Endothelial cell of umbilical vein (primary cell): ENCODE data around the gene CORO2B. TPM values are rescaled to one million over a fixed set of nuclear protein-coding genes. Genes with fewer than 3 reads are reported as not detected.

Source experiments
- BruUV-seq: library from RNA; stranded (reverse); fragments of 400-500 nt; replicated peaks from 2 replicates; lab custom pipeline; 2021; lab: Mats Ljungman, UMichigan
- CTCF ChIA-PET: fragments of 300-600, 350-600 bp; sonication (Branson Sonifier 250); formaldehyde crosslinking; loops from one replicate; lab custom pipeline; 2021; ENCODE audit warnings: antibody characterized with exemption, inconsistent platforms; lab: Charles Lee
- POLR2A ChIA-PET: fragments of 300-600, 350-600 bp; sonication (Branson Sonifier 250); formaldehyde crosslinking; loops from one replicate; lab custom pipeline; 2021; ENCODE audit warnings: antibody characterized with exemption, inconsistent platforms; lab: Charles Lee
- DNase-seq: peaks from one replicate; pipeline ENCODE4 v3.0.0-alpha.2; 2011; ENCODE audit warnings: low read depth, low spot score
- FAIRE-seq: peaks from 2 replicates; lab custom pipeline; 2011; peaks lifted over from hg19 to GRCh38; lab: Jason Lieb, UNC
- H2AFZ ChIP-seq: 2 replicates; pipeline ENCODE4 v1.6.0; 2012; ENCODE audit warnings: low read depth, low read length, control low read depth, inconsistent platforms
- H3K27ac ChIP-seq: 2 replicates; pipeline ENCODE4 v1.5.1; 2011; ENCODE audit warnings: low read depth, mild to moderate bottlenecking, control low read depth, low read length, moderate library complexity; ENCODE audit not compliant: insufficient read depth
- H3K27me3 ChIP-seq, 2 experiments: 2 replicates each; pipeline versions ENCODE4 v1.6.0 to v1.6.1; 2011; ENCODE audit warnings: low read length in 2 of 2, mixed read lengths in 1 of 2; ENCODE audit not compliant: control insufficient read depth in 2 of 2, insufficient read depth in 2 of 2
- H3K36me3 ChIP-seq, 2 experiments: 2 replicates in 1 of 2; 3 replicates in 1 of 2; pipeline ENCODE4 v1.5.1; 2011; ENCODE audit warnings: low read length in 2 of 2, mild to moderate bottlenecking in 1 of 2, moderate library complexity in 1 of 2; ENCODE audit not compliant: control insufficient read depth in 2 of 2, insufficient read depth in 2 of 2; ENCODE audit errors: extremely low read depth in 1 of 2
- H3K4me1 ChIP-seq: 3 replicates; pipeline ENCODE4 v1.5.1; 2011; ENCODE audit warnings: mild to moderate bottlenecking, low read length; ENCODE audit not compliant: control insufficient read depth, insufficient read depth; ENCODE audit errors: extremely low read depth
- H3K4me2 ChIP-seq: 2 replicates; pipeline ENCODE4 v1.6.1; 2011; ENCODE audit warnings: low read length, control low read depth, mixed read lengths; ENCODE audit not compliant: insufficient read depth
- H3K4me3 ChIP-seq, 3 experiments: fragments of 200-600 bp in 1 of 3; sonication (generic), shearing (Covaris generic) in 1 of 3; replicated peaks in 1 of 3; 2 replicates each; pipeline ENCODE4 v1.5.1; 2011 to 2016; ENCODE audit warnings: control low read depth in 3 of 3, low read length in 3 of 3, mild to moderate bottlenecking in 2 of 3, inconsistent platforms in 1 of 3, low read depth in 1 of 3, moderate library complexity in 1 of 3; ENCODE audit not compliant: insufficient read depth in 1 of 3
- H3K79me2 ChIP-seq: 2 replicates; pipeline ENCODE4 v1.6.0; 2012; ENCODE audit warnings: low read length, inconsistent platforms; ENCODE audit not compliant: control insufficient read depth, insufficient read depth
- H3K9ac ChIP-seq: replicated peaks from 2 replicates; pipeline ENCODE3; 2011; ENCODE audit warnings: low read length, control low read depth; ENCODE audit not compliant: insufficient read depth; ENCODE audit errors: extremely low read depth
- H3K9me1 ChIP-seq: replicated peaks from 3 replicates; pipeline ENCODE4 v1.6.0; 2011; ENCODE audit warnings: mild to moderate bottlenecking, low read length; ENCODE audit not compliant: control insufficient read depth, insufficient read depth; ENCODE audit errors: extremely low read depth
- H3K9me3 ChIP-seq: replicated peaks from 2 replicates; pipeline ENCODE4 v1.5.1; 2012; ENCODE audit warnings: low read length, inconsistent platforms; ENCODE audit not compliant: control insufficient read depth, insufficient read depth
- H4K20me1 ChIP-seq: replicated peaks from 2 replicates; pipeline ENCODE3; 2011; ENCODE audit warnings: mild to moderate bottlenecking, low read length; ENCODE audit not compliant: control insufficient read depth, insufficient read depth; ENCODE audit errors: extremely low read depth
- EZH2 ChIP-seq: IDR thresholded peaks from 2 replicates; pipeline ENCODE4 v1.6.1; 2012; ENCODE audit warnings: borderline replicate concordance, low read depth, mild to moderate bottlenecking, moderate library complexity, low read length, inconsistent platforms; ENCODE audit not compliant: severe bottlenecking
- FOS ChIP-seq: IDR thresholded peaks from 2 replicates; pipeline ENCODE4 v1.6.1; 2011; ENCODE audit warnings: mild to moderate bottlenecking, low read length, moderate library complexity, borderline replicate concordance; ENCODE audit not compliant: insufficient read depth
- GATA2 ChIP-seq: IDR thresholded peaks from 2 replicates; pipeline ENCODE4 v1.7.0; 2011; ENCODE audit warnings: low read depth, mild to moderate bottlenecking, moderate library complexity, mixed read lengths, low read length; ENCODE audit not compliant: insufficient read length, insufficient read depth
- JUN ChIP-seq: IDR thresholded peaks from 2 replicates; pipeline ENCODE4 v1.6.1; 2011; ENCODE audit warnings: borderline replicate concordance, low read depth; ENCODE audit not compliant: insufficient read length, insufficient read depth
- MYC ChIP-seq: IDR thresholded peaks from one replicate; pipeline ENCODE4 v1.6.1; 2011; ENCODE audit warnings: mild to moderate bottlenecking, low read depth, low read length
- POLR2A ChIP-seq: IDR thresholded peaks from 2 replicates; pipeline ENCODE4 v1.6.1; 2012; ENCODE audit warnings: low read depth, mild to moderate bottlenecking, control low read depth, low read length
- POLR2AphosphoS5 ChIP-seq: IDR thresholded peaks from 2 replicates; pipeline ENCODE4 v1.6.1; 2012; ENCODE audit warnings: low read depth, mild to moderate bottlenecking, control low read depth, low read length, moderate library complexity; ENCODE audit not compliant: insufficient read depth
- dilution Hi-C: fragments of 300-500 bp; cut with MboI; formaldehyde crosslinking; loops from one replicate; pipeline ENCODE4 v1.15.0; 2019; ENCODE audit warnings: low sequenced_read_pairs; ENCODE audit not compliant: extremely low pct_ligation_motif_present
- intact Hi-C: fragments of 100-400 bp; cut with micrococcal nuclease; formaldehyde crosslinking; loops from one replicate; pipeline ENCODE4 v1.10.0; 2022
- polyA plus RNA-seq, 4 experiments: library from polyadenylated mRNA; depleted of rRNA in 3 of 4; stranded (reverse) in 3 of 4; unstranded in 1 of 4; fragments of >200 nt; gene quantifications; 2 replicates each; pipeline versions ENCODE4 v1.2.1 to v1.2.3, GENCODE V29; 2011 to 2012; ENCODE audit warnings: missing spikeins in 1 of 4
- total RNA-seq: library from RNA; stranded (reverse); gene quantifications from 2 replicates; pipeline ENCODE4 v1.2.3, GENCODE V29; 2021
- TF ChIP-seq, protein P1 (sequence below): IDR thresholded peaks from 2 replicates; pipeline ENCODE4 v1.6.1; 2011; ENCODE audit not compliant: insufficient read depth, insufficient read length
- TF ChIP-seq, protein P2 (sequence below), 2 donors: IDR thresholded peaks; 1 replicate in 1 of 2; 2 replicates in 1 of 2; pipeline ENCODE4 v1.5.1; 2011; ENCODE audit warnings: low read length in 2 of 2, mild to moderate bottlenecking in 2 of 2, moderate library complexity in 2 of 2, control low read depth in 1 of 2, inconsistent platforms in 1 of 2, low read depth in 1 of 2; ENCODE audit not compliant: insufficient read depth in 1 of 2; ENCODE audit errors: extremely low read depth in 1 of 2

CORO2B gene
- total and polyA plus RNA-seq, 2 donors (not counting 3 experiments of a cell fraction or from before 2014, with no cell fraction given) = 2.4 to 3.7 TPM

DNA sequence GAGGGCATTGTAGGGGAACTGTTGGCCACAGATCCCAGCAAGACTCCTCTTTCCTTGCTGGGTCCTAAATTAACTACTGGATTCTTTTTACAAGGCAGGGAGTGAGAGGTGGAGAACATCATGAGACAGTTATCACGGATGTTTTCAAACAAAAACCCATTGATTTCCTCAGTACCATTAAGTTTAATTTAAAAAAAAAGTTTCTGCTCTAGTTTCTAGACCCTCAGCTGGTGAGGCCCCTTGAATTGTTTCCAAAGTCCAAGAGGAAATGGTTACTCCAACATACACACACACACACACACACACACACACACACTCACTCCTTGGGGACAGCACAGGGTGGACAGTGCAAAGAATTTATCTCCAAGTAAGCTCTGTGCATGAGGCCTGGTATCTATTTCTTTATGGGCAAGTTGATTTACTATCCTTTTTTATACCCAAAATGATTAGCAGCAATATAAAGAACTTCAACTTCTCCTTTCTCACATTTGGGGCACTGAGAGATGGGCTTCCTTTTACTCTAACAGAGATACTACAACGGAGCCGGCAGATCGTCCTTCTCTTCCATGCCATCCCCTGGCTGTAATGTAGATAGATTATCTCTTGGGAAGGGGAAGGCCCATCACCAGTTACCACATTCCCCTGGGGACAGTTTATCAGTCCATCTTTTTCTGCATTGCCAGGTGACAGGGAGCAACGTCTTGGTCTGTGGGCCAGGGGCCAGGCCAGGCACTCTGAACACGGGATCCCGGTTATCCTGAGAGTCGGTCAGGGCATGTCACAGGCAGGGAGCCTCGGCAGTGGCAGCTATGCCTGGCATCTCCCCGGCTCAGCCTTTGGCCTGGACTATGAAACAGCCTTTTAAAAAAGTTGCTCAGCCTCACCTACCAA, 54.7 kb downstream of the CORO2B start:
- Histone ChIP-seq H3K4me2 (no peak overlapping the region), H3K9me1 (no peaks in the 10 kb centered on the region), H3K4me3 (no peak overlapping the region), H3K9ac (no peak overlapping the region), H3K4me1 (no peaks in the 10 kb centered on the region), H2AFZ (no peak overlapping the region), H3K79me2 (no peaks in the 10 kb centered on the region), H3K27me3 (peaks cover 0 to 4% of the 10 kb centered on the region in 2 experiments), H3K36me3 (no peaks in the 10 kb centered on the region), H3K27ac (no peak overlapping the region), H3K9me3 (no peaks in the 10 kb centered on the region), H4K20me1 (no peaks in the 10 kb centered on the region)
- ChIA-PET POLR2A (interaction anchor here (0.6 kb wide), 1 partner anchor 683 kb away, joined by 4 read pairs; no protein-coding TSS in a partner anchor), CTCF (interaction anchor here (0.6 to 2.0 kb wide), 3 partner anchors 13 to 79 kb away, joined by 3 to 6 read pairs (median 4); no protein-coding TSS in a partner anchor)
- dilution Hi-C loops (no loop called here), intact Hi-C loops (no loop called here)
- FAIRE-seq (no peak), DNase-seq (no peak)
- no peak for TF ChIP-seq GATA2
- no peak for TF ChIP-seq FOS
- TF ChIP-seq MYC = no peak
- TF ChIP-seq JUN = no peak
- no peak for TF ChIP-seq EZH2
- TF ChIP-seq, protein P1, sequence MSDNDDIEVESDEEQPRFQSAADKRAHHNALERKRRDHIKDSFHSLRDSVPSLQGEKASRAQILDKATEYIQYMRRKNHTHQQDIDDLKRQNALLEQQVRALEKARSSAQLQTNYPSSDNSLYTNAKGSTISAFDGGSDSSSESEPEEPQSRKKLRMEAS = no peak
- TF ChIP-seq POLR2A = no peak
- TF ChIP-seq POLR2AphosphoS5 = no peak
- TF ChIP-seq, protein P2, sequence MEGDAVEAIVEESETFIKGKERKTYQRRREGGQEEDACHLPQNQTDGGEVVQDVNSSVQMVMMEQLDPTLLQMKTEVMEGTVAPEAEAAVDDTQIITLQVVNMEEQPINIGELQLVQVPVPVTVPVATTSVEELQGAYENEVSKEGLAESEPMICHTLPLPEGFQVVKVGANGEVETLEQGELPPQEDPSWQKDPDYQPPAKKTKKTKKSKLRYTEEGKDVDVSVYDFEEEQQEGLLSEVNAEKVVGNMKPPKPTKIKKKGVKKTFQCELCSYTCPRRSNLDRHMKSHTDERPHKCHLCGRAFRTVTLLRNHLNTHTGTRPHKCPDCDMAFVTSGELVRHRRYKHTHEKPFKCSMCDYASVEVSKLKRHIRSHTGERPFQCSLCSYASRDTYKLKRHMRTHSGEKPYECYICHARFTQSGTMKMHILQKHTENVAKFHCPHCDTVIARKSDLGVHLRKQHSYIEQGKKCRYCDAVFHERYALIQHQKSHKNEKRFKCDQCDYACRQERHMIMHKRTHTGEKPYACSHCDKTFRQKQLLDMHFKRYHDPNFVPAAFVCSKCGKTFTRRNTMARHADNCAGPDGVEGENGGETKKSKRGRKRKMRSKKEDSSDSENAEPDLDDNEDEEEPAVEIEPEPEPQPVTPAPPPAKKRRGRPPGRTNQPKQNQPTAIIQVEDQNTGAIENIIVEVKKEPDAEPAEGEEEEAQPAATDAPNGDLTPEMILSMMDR (IDR thresholded peaks at IDR 0.05; ENCODE audit: extremely low read depth in 1 of 2, insufficient read depth in 1 of 2, low read depth in 1 of 2, low read length in 2 of 2) = no peak
- no TSS peak for BruUV-seq
